COLO829 (cell line): ENCODE data around the gene CHEK1.
A peak's percentile ranks its signal among the peaks of the same experiment; 100 is the strongest.
"Not testable (repeated sequence)": the region's sequence is repeated elsewhere in the genome, so short reads cannot be mapped to it uniquely, and the experiment has no call there.

Source experiments
- DNase-seq: peaks from one replicate; pipeline ENCODE4 v3.0.0; 2012; ENCODE audit warnings: low spot score

The CHEK1 gene

GRCh38 chr11:125624756-125625213 is at the start of gene CHEK1:
TSS of gene CHEK1 (plus strand) at chr11:125625163. CDS start at chr11:125626769, 1,606 bp downstream.
- DNase-seq: no peak

GRCh38 chr11:125577181-125577580 is 47.8 kb upstream of the CHEK1 start:
- not testable (repeated sequence) for DNase-seq

GRCh38 chr11:125578783-125579182 is 46.2 kb upstream of the CHEK1 start:
- DNase-seq: no peak

- DNase-seq: no peak
Observed at GRCh38 chr11:125579811-125580210, 45.2 kb upstream of the CHEK1 start.

GRCh38 chr11:125583496-125583895 is 41.5 kb upstream of the CHEK1 start:
- DNase-seq: no peak

- no peak for DNase-seq
Observed at GRCh38 chr11:125585487-125585886, 39.5 kb upstream of the CHEK1 start.

- DNase-seq: no peak
Observed at GRCh38 chr11:125586623-125587022, 38.3 kb upstream of the CHEK1 start.

GRCh38 chr11:125587480-125587879 is 37.5 kb upstream of the CHEK1 start:
- no peak for DNase-seq

GRCh38 chr11:125588505-125588904 is 36.5 kb upstream of the CHEK1 start:
- DNase-seq: peak; percentile 9

- peak; percentile 32 for DNase-seq
Observed at GRCh38 chr11:125591649-125592304, 33.2 kb upstream of the CHEK1 start.

- DNase-seq: peak; percentile 94
Observed at GRCh38 chr11:125592305-125593113, 32.5 kb upstream of the CHEK1 start, which contains the start of gene STT3A. TSS of gene STT3A (plus strand) at chr11:125592852. CDS start at chr11:125595916, 3,064 bp downstream.

- peak; percentile 21 for DNase-seq
Observed at GRCh38 chr11:125593114-125593820, 31.7 kb upstream of the CHEK1 start.

- DNase-seq: no peak
Observed at GRCh38 chr11:125594958-125595357, 30.0 kb upstream of the CHEK1 start.

GRCh38 chr11:125600663-125601062 is 24.3 kb upstream of the CHEK1 start:
- no peak for DNase-seq

- DNase-seq: no peak
Observed at GRCh38 chr11:125603207-125603606, 21.8 kb upstream of the CHEK1 start.

GRCh38 chr11:125605417-125605816 is 19.5 kb upstream of the CHEK1 start:
- DNase-seq: no peak

- no peak for DNase-seq
Observed at GRCh38 chr11:125609545-125609944, 15.4 kb upstream of the CHEK1 start.

GRCh38 chr11:125618383-125618782 is 6.6 kb upstream of the CHEK1 start:
- no peak for DNase-seq

GRCh38 chr11:125621995-125622394 is 3.0 kb upstream of the CHEK1 start:
- peak; percentile 58 for DNase-seq

GRCh38 chr11:125623064-125623463 is 1.9 kb upstream of the CHEK1 start:
- DNase-seq: no peak

GRCh38 chr11:125625225-125625629 is 264 bp downstream of the CHEK1 start:
- peak; percentile 5 for DNase-seq

GRCh38 chr11:125625630-125626287 is 796 bp downstream of the CHEK1 start:
- peak; percentile 56 for DNase-seq
